HCT116 (cell line): ENCODE results near the gene BDKRB1. TPM values are rescaled to one million over a fixed set of nuclear protein-coding genes. Genes with fewer than 3 reads are reported as not detected.

ENCODE experiments used
- ATAC-seq: fragments of 200-7000 bp; cut with Tn5 transposase; 2 replicates; pipeline ENCODE4 v1.9.1; 2020; ENCODE audit warnings: mild to moderate bottlenecking, moderate library complexity
- BruUV-seq: library from RNA; stranded (reverse); fragments of 400-500 nt; replicated peaks from 2 replicates; lab custom pipeline; 2021; lab: Mats Ljungman, UMichigan
- CTCF ChIA-PET: fragments of 300-600 bp; sonication (Branson Sonifier 250); formaldehyde crosslinking; loops from one replicate; lab custom pipeline; 2021; ENCODE audit warnings: antibody characterized with exemption; lab: Charles Lee
- POLR2A ChIA-PET: fragments of 300-600, 350-600 bp; sonication (Branson Sonifier 250); formaldehyde crosslinking; loops from one replicate; lab custom pipeline; 2021; ENCODE audit warnings: antibody characterized with exemption; lab: Charles Lee
- RAD21 ChIA-PET, 2 experiments: fragments of 300-600 bp; sonication (Branson Sonifier 250); formaldehyde crosslinking; loops; one replicate each; lab custom pipeline; 2023; ENCODE audit warnings: low total read pairs in 2 of 2; ENCODE audit not compliant: uncharacterized antibody in 2 of 2, unreplicated experiment in 2 of 2, low non-redundant PET in 1 of 2; lab: Charles Lee
- DNase-seq: peaks from one replicate; pipeline ENCODE4 v3.0.0-alpha.2; 2010; ENCODE audit warnings: low read depth, low spot score
- H2AFZ ChIP-seq: fragments of 200-600 bp; shearing (Covaris generic), sonication (generic); 2 replicates; pipeline ENCODE4 v1.6.1; 2017; ENCODE audit warnings: low read depth, mixed run types, mixed read lengths, antibody characterized with exemption, low read length; ENCODE audit not compliant: poor library complexity, severe bottlenecking
- H3K27ac ChIP-seq: 2 replicates; pipeline ENCODE4 v1.5.1; 2012; ENCODE audit warnings: low read depth, low read length
- H3K27me3 ChIP-seq: fragments of 200-600 bp; sonication (generic); 2 replicates; pipeline ENCODE4 v1.6.1; 2016; ENCODE audit warnings: mixed run types, low read length, mixed read lengths; ENCODE audit not compliant: insufficient read depth
- H3K36me3 ChIP-seq, 2 experiments: fragments of 200-500 bp in 1 of 2; fragments of 200-600 bp in 1 of 2; sonication (Bioruptor generic) in 1 of 2; sonication (generic) in 1 of 2; 2 replicates each; pipeline versions ENCODE4 v1.5.1 to v1.6.1; 2014 to 2016; ENCODE audit warnings: low read length in 2 of 2, inconsistent platforms in 1 of 2, mixed read lengths in 1 of 2, mixed run types in 1 of 2; ENCODE audit not compliant: insufficient read depth in 2 of 2, control insufficient read depth in 1 of 2
- H3K4me1 ChIP-seq, 2 experiments: fragments of 200-600 bp in 1 of 2; sonication (generic) in 1 of 2; 2 replicates each; pipeline versions ENCODE4 v1.5.1 to v1.6.1; 2012 to 2017; ENCODE audit warnings: low read length in 2 of 2, inconsistent platforms in 1 of 2, mild to moderate bottlenecking in 1 of 2, mixed read lengths in 1 of 2, mixed run types in 1 of 2, moderate library complexity in 1 of 2; ENCODE audit not compliant: insufficient read depth in 2 of 2, control insufficient read depth in 1 of 2
- H3K4me2 ChIP-seq: fragments of 200-600 bp; sonication (generic); 2 replicates; pipeline ENCODE4 v1.6.1; 2017; ENCODE audit warnings: mixed run types, low read length, mixed read lengths
- H3K4me3 ChIP-seq, 2 experiments: fragments of 200-600 bp in 1 of 2; sonication (generic) in 1 of 2; replicated peaks in 1 of 2; 2 replicates each; pipeline ENCODE4 v1.5.1; 2011 to 2016; ENCODE audit warnings: low read length in 2 of 2, control low read depth in 1 of 2, low read depth in 1 of 2, mild to moderate bottlenecking in 1 of 2, mixed read lengths in 1 of 2, mixed run types in 1 of 2
- H3K79me2 ChIP-seq: fragments of 200-600 bp; sonication (generic); 2 replicates; pipeline ENCODE4 v1.6.1; 2017; ENCODE audit warnings: mild to moderate bottlenecking, mixed run types, low read length, moderate library complexity, mixed read lengths; ENCODE audit not compliant: insufficient read depth
- H3K9ac ChIP-seq: fragments of 200-600 bp; sonication (generic); 2 replicates; pipeline ENCODE4 v1.6.1; 2016; ENCODE audit warnings: low read length, mixed read lengths
- H3K9me2 ChIP-seq: fragments of 200-600 bp; sonication (generic), shearing (Covaris generic); 2 replicates; pipeline ENCODE4 v1.6.1; 2017; ENCODE audit warnings: mixed run types, mild to moderate bottlenecking, moderate library complexity; ENCODE audit not compliant: insufficient read depth
- H3K9me3 ChIP-seq, 2 experiments: fragments of 200-500 bp in 1 of 2; fragments of 200-600 bp in 1 of 2; sonication (Bioruptor generic) in 1 of 2; sonication (generic) in 1 of 2; 2 replicates each; pipeline ENCODE4 v1.6.1; 2014 to 2017; ENCODE audit warnings: low read length in 2 of 2, mixed read lengths in 2 of 2, inconsistent platforms in 1 of 2, low read depth in 1 of 2, mild to moderate bottlenecking in 1 of 2, mixed run types in 1 of 2, moderate library complexity in 1 of 2; ENCODE audit not compliant: control insufficient read depth in 1 of 2, insufficient read depth in 1 of 2
- H4K20me1 ChIP-seq: fragments of 200-600 bp; sonication (generic), shearing (Covaris generic); 2 replicates; pipeline ENCODE4 v1.6.1; 2017; ENCODE audit warnings: mixed run types, mild to moderate bottlenecking, moderate library complexity; ENCODE audit not compliant: insufficient read depth
- RAD21 ChIP-seq: IDR thresholded peaks from 2 replicates; pipeline ENCODE4 v1.6.1; 2012; ENCODE audit warnings: low read depth, mild to moderate bottlenecking
- ZNF274 ChIP-seq: fragments of 200-500 bp; sonication (Bioruptor generic); IDR thresholded peaks from 2 replicates; pipeline ENCODE4 v1.6.1; 2014; ENCODE audit warnings: mild to moderate bottlenecking, low read depth, low read length, inconsistent platforms
- intact Hi-C: fragments of 100-400 bp; cut with micrococcal nuclease; formaldehyde crosslinking; loops from 2 replicates; pipeline ENCODE4 v1.10.0; 2022
- total RNA-seq: library from RNA; stranded (reverse); gene quantifications from one replicate; pipeline ENCODE4 v1.2.1, GENCODE V29; 2021; ENCODE audit not compliant: unreplicated experiment
- TF ChIP-seq, protein P1 (sequence below), 3 experiments: fragments of 200-600 bp in 1 of 3; sonication (generic) in 1 of 3; IDR thresholded peaks in 2 of 3; conservative IDR thresholded peaks in 1 of 3; 2 replicates each; pipeline ENCODE4 v1.5.1; 2012 to 2017; ENCODE audit warnings: low read depth in 2 of 3, low read length in 2 of 3, antibody characterized with exemption in 1 of 3, borderline replicate concordance in 1 of 3, control low read depth in 1 of 3, mild to moderate bottlenecking in 1 of 3, mixed read lengths in 1 of 3, mixed run types in 1 of 3, moderate library complexity in 1 of 3; ENCODE audit not compliant: insufficient read depth in 1 of 3

Gene BDKRB1
- total RNA-seq, 1 experiment from 2014 or later = not detected

GRCh38 chr14:96304956-96305355, 48.9 kb downstream of the BDKRB1 start:
- H3K79me2 ChIP-seq = no peaks in the 10 kb centered on the region
- ChIA-PET CTCF (interaction anchor here (1.1 to 1.4 kb wide), 2 partner anchors 13 to 18 kb away, joined by 4 to 5 read pairs; no protein-coding TSS in a partner anchor), POLR2A (no interaction called here), RAD21 (no interaction called here)
- H3K4me1 ChIP-seq = no peaks in the 10 kb centered on the region
- H3K9ac ChIP-seq = no peak overlapping the region
- H3K9me2 ChIP-seq = no peaks in the 10 kb centered on the region
- ATAC-seq (peak; percentile 77), DNase-seq (peak; percentile 4)
- H3K27me3 ChIP-seq = no peaks in the 10 kb centered on the region
- TF ChIP-seq, protein P1, sequence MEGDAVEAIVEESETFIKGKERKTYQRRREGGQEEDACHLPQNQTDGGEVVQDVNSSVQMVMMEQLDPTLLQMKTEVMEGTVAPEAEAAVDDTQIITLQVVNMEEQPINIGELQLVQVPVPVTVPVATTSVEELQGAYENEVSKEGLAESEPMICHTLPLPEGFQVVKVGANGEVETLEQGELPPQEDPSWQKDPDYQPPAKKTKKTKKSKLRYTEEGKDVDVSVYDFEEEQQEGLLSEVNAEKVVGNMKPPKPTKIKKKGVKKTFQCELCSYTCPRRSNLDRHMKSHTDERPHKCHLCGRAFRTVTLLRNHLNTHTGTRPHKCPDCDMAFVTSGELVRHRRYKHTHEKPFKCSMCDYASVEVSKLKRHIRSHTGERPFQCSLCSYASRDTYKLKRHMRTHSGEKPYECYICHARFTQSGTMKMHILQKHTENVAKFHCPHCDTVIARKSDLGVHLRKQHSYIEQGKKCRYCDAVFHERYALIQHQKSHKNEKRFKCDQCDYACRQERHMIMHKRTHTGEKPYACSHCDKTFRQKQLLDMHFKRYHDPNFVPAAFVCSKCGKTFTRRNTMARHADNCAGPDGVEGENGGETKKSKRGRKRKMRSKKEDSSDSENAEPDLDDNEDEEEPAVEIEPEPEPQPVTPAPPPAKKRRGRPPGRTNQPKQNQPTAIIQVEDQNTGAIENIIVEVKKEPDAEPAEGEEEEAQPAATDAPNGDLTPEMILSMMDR (IDR thresholded peaks at IDR 0.05 in 2 of 3, conservative IDR thresholded peaks at IDR 0.05 in 1 of 3; ENCODE audit: borderline replicate concordance in 1 of 3, insufficient read depth in 1 of 3, low read depth in 2 of 3, low read length in 2 of 3) = peak in 2 of 3 experiments; percentile 28 to 29; a peak in 2 of 6 replicates
- no peak for TF ChIP-seq RAD21
- H3K36me3 ChIP-seq = no peaks in the 10 kb centered on the region
- H4K20me1 ChIP-seq = no peaks in the 10 kb centered on the region
- no peak overlapping the region for H3K27ac ChIP-seq
- no peak overlapping the region for H3K4me3 ChIP-seq
- BruUV-seq = no TSS peak
- intact Hi-C loops = no loop called here
- no peak overlapping the region for H3K4me2 ChIP-seq
- no peaks in the 10 kb centered on the region for H3K9me3 ChIP-seq
- H2AFZ ChIP-seq = no peak overlapping the region

DNA sequence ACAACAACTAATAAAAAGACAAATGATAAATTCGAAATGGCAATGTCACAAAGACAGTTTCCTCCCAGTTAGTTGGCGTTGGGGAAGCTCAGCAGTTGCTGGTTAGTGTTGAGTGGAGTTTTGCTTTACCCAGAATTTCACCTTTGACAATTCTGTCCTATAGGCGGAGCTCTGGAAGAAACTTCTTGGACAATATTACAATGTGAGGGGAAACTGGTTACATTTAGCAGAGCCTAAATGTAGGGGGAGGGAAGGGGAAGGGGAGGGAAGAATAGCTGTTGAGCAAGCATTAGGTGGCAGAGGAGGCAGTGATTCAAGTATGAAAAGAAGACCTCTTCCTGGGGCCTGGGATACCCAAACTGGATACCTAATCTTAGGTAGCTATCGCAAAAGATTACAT, 51.4 kb downstream of the BDKRB1 start:
- H3K79me2 ChIP-seq = no peaks in the 10 kb centered on the region
- BruUV-seq = no TSS peak
- intact Hi-C loops = no loop called here
- ChIA-PET CTCF (no interaction called here), POLR2A (no interaction called here), RAD21 (interaction anchor here in 1 of 2 experiments (0.6 kb wide), 1 partner anchor 515 kb away, joined by 3 read pairs; no protein-coding TSS in a partner anchor)
- no peak overlapping the region for H3K27ac ChIP-seq
- no peak overlapping the region for H2AFZ ChIP-seq
- ATAC-seq = 0 out of 2 replicates have a peak, but pooled peaks have one; percentile 30
- H3K4me1 ChIP-seq = no peaks in the 10 kb centered on the region
- H3K9me3 ChIP-seq = no peaks in the 10 kb centered on the region
- no peaks in the 10 kb centered on the region for H3K27me3 ChIP-seq
- H3K36me3 ChIP-seq = peaks cover 0 to 4% of the 10 kb centered on the region in 2 experiments; a peak in 2 of 4 replicates
- DNase-seq = no peak
- H3K9ac ChIP-seq = no peak overlapping the region
- H3K4me3 ChIP-seq = no peak overlapping the region
- TF ChIP-seq ZNF274 = no peak
- TF ChIP-seq, protein P1 (IDR thresholded peaks at IDR 0.05 in 2 of 3, conservative IDR thresholded peaks at IDR 0.05 in 1 of 3; ENCODE audit: borderline replicate concordance in 1 of 3, insufficient read depth in 1 of 3, low read depth in 2 of 3, low read length in 2 of 3) = 0 out of 6 replicates have a peak, but pooled peaks of 1 of the 3 experiments have one; percentile 12
- no peaks in the 10 kb centered on the region for H3K9me2 ChIP-seq
- no peak overlapping the region for H3K4me2 ChIP-seq
- H4K20me1 ChIP-seq = no peaks in the 10 kb centered on the region
